Keratinocyte (primary cell): Measurements from ENCODE around the gene CYP4B1. TPM values are rescaled to one million over a fixed set of nuclear protein-coding genes. Genes with fewer than 3 reads are reported as not detected.

Source experiments
- DNase-seq: peaks from one replicate; pipeline ENCODE4 v3.0.0-alpha.2; 2011; ENCODE audit warnings: low read depth, missing footprints, low spot score
- FAIRE-seq: peaks from 2 replicates; lab custom pipeline; 2011; peaks lifted over from hg19 to GRCh38; lab: Jason Lieb, UNC
- H2AFZ ChIP-seq: 2 replicates; pipeline ENCODE4 v1.6.0; 2012; ENCODE audit warnings: low read length, control low read depth, inconsistent platforms; ENCODE audit not compliant: control insufficient read depth
- H3K27ac ChIP-seq: 2 replicates; pipeline ENCODE4 v1.5.1; 2011; ENCODE audit warnings: low read length; ENCODE audit not compliant: control insufficient read depth, insufficient read depth
- H3K27me3 ChIP-seq: 3 replicates; pipeline ENCODE4 v1.6.0; 2011; ENCODE audit warnings: low read length; ENCODE audit not compliant: control insufficient read depth, insufficient read depth; ENCODE audit errors: extremely low read depth
- H3K36me3 ChIP-seq, 2 experiments: 2 replicates in 1 of 2; 3 replicates in 1 of 2; pipeline ENCODE4 v1.5.1; 2011; ENCODE audit warnings: low read length in 2 of 2, mild to moderate bottlenecking in 1 of 2; ENCODE audit not compliant: control insufficient read depth in 2 of 2, insufficient read depth in 2 of 2; ENCODE audit errors: extremely low read depth in 1 of 2
- H3K4me1 ChIP-seq: 3 replicates; pipeline ENCODE4 v1.5.1; 2011; ENCODE audit warnings: low read length; ENCODE audit not compliant: control insufficient read depth, insufficient read depth; ENCODE audit errors: extremely low read depth
- H3K4me2 ChIP-seq: 3 replicates; pipeline ENCODE4 v1.6.0; 2011; ENCODE audit warnings: low read depth, low read length; ENCODE audit not compliant: control insufficient read depth, insufficient read depth; ENCODE audit errors: extremely low read depth
- H3K4me3 ChIP-seq, 3 experiments: fragments of 200-600 bp in 1 of 3; sonication (generic) in 1 of 3; 2 replicates in 2 of 3; 3 replicates in 1 of 3; pipeline ENCODE4 v1.5.1; 2011 to 2016; ENCODE audit warnings: low read length in 3 of 3, mild to moderate bottlenecking in 3 of 3, control low read depth in 2 of 3, inconsistent platforms in 1 of 3, low read depth in 1 of 3, mixed read lengths in 1 of 3, mixed run types in 1 of 3, moderate library complexity in 1 of 3; ENCODE audit not compliant: control insufficient read depth in 2 of 3, insufficient read depth in 2 of 3; ENCODE audit errors: extremely low read depth in 1 of 3
- H3K79me2 ChIP-seq: 2 replicates; pipeline ENCODE4 v1.6.0; 2012; ENCODE audit warnings: low read length; ENCODE audit not compliant: control insufficient read depth, insufficient read depth
- H3K9ac ChIP-seq: 3 replicates; pipeline ENCODE4 v1.6.0; 2011; ENCODE audit warnings: low read length; ENCODE audit not compliant: control insufficient read depth, insufficient read depth; ENCODE audit errors: extremely low read depth
- H3K9me1 ChIP-seq: 3 replicates; pipeline ENCODE4 v1.6.0; 2011; ENCODE audit warnings: low read length; ENCODE audit not compliant: control insufficient read depth, insufficient read depth; ENCODE audit errors: extremely low read depth
- H3K9me3 ChIP-seq: 2 replicates; pipeline ENCODE4 v1.5.1; 2012; ENCODE audit warnings: low read depth, low read length; ENCODE audit not compliant: control insufficient read depth
- H4K20me1 ChIP-seq: 3 replicates; pipeline ENCODE4 v1.6.0; 2011; ENCODE audit warnings: low read length; ENCODE audit not compliant: control insufficient read depth, insufficient read depth; ENCODE audit errors: extremely low read depth
- CTCF ChIP-seq, 3 experiments: IDR thresholded peaks in 1 of 3; conservative IDR thresholded peaks in 1 of 3; optimal IDR thresholded peaks in 1 of 3; 2 replicates in 2 of 3; 3 replicates in 1 of 3; pipeline versions ENCODE3 to v1.5.1; 2011; ENCODE audit warnings: low read length in 3 of 3, mild to moderate bottlenecking in 3 of 3, moderate library complexity in 2 of 3, control low read depth in 1 of 3, inconsistent platforms in 1 of 3; ENCODE audit not compliant: insufficient read depth in 2 of 3; ENCODE audit errors: extremely low read depth in 1 of 3
- EZH2 ChIP-seq: IDR thresholded peaks from one replicate; pipeline ENCODE4 v1.6.1; 2012; ENCODE audit warnings: inconsistent platforms, mild to moderate bottlenecking, low read length, moderate library complexity
- dilution Hi-C: fragments of 300-500 bp; cut with MboI; formaldehyde crosslinking; loops from one replicate; pipeline ENCODE4 v1.7.0; 2020; ENCODE audit warnings: low sequenced_read_pairs; ENCODE audit not compliant: extremely low pct_ligation_motif_present
- polyA plus RNA-seq, 5 experiments: library from polyadenylated mRNA; depleted of rRNA in 3 of 5; stranded (reverse) in 3 of 5; stranded (forward) in 1 of 5; unstranded in 1 of 5; fragments of >200 nt; gene quantifications; 1 replicate in 1 of 5; 2 replicates in 3 of 5; 3 replicates in 1 of 5; pipeline versions ENCODE4 v1.2.1 to v1.2.3, GENCODE V29; 2011 to 2012; ENCODE audit warnings: missing spikeins in 2 of 5, low read depth in 1 of 5, low replicate concordance in 1 of 5

CYP4B1 gene
- polyA plus RNA-seq, 1 donor (not counting 4 experiments of a cell fraction or from before 2014, with no cell fraction given) = 2.1 TPM

GRCh38 chr1:46802081-46802480 is 3.2 kb downstream of the CYP4B1 start:
- Histone ChIP-seq H3K9me3 (no peaks in the 10 kb centered on the region), H3K27ac (no peak overlapping the region)

GRCh38 chr1:46802901-46803574 is 4.2 kb downstream of the CYP4B1 start:
- no peaks in the 10 kb centered on the region for H3K9me1 ChIP-seq
- H3K79me2 ChIP-seq = no peaks in the 10 kb centered on the region
- no peak overlapping the region for H3K27ac ChIP-seq

More at GRCh38 chr1:46802081-46802480, 3.2 kb downstream of the CYP4B1 start:
- Histone ChIP-seq H3K36me3 (no peaks in the 10 kb centered on the region), H3K9ac (no peak overlapping the region), H3K79me2 (no peaks in the 10 kb centered on the region), H3K27me3 (peaks cover 4% of the 10 kb centered on the region), H3K4me3 (no peak overlapping the region), H3K9me1 (no peaks in the 10 kb centered on the region), H2AFZ (no peak overlapping the region), H3K4me1 (peaks cover 13% of the 10 kb centered on the region), H3K4me2 (no peak overlapping the region), H4K20me1 (no peaks in the 10 kb centered on the region)
- DNase-seq (no peak), FAIRE-seq (no peak)
- no peak for TF ChIP-seq CTCF (optimal IDR thresholded peaks at IDR 0.05 in 1 of 3, IDR thresholded peaks at IDR 0.05 in 1 of 3, conservative IDR thresholded peaks at IDR 0.05 in 1 of 3; ENCODE audit: extremely low read depth in 1 of 3, insufficient read depth in 2 of 3, low read length in 3 of 3)
- dilution Hi-C loops = no loop called here

More at GRCh38 chr1:46802901-46803574, 4.2 kb downstream of the CYP4B1 start:
- Histone ChIP-seq H3K36me3 (no peaks in the 10 kb centered on the region), H4K20me1 (no peaks in the 10 kb centered on the region), H3K9me3 (no peaks in the 10 kb centered on the region), H3K4me2 (no peak overlapping the region), H3K4me1 (peaks cover 13% of the 10 kb centered on the region), H3K9ac (no peak overlapping the region), H3K27me3 (peaks cover 4% of the 10 kb centered on the region), H2AFZ (no peak overlapping the region), H3K4me3 (no peak overlapping the region)
- DNase-seq (no peak), FAIRE-seq (no peak)
- no peak for TF ChIP-seq CTCF (optimal IDR thresholded peaks at IDR 0.05 in 1 of 3, IDR thresholded peaks at IDR 0.05 in 1 of 3, conservative IDR thresholded peaks at IDR 0.05 in 1 of 3; ENCODE audit: extremely low read depth in 1 of 3, insufficient read depth in 2 of 3, low read length in 3 of 3)
- TF ChIP-seq EZH2 = no peak
- dilution Hi-C loops = no loop called here
